HCT116 (cell line): ENCODE results near the gene PPP2CA. TPM values are rescaled to one million over a fixed set of nuclear protein-coding genes. Genes with fewer than 3 reads are reported as not detected.
A peak's percentile ranks its signal among the peaks of the same experiment; 100 is the strongest.

Experiments
- ATAC-seq: fragments of 200-7000 bp; cut with Tn5 transposase; 2 replicates; pipeline ENCODE4 v1.9.1; 2020; ENCODE audit warnings: mild to moderate bottlenecking, moderate library complexity
- BruUV-seq: library from RNA; stranded (reverse); fragments of 400-500 nt; replicated peaks from 2 replicates; lab custom pipeline; 2021; lab: Mats Ljungman, UMichigan
- CTCF ChIA-PET: fragments of 300-600 bp; sonication (Branson Sonifier 250); formaldehyde crosslinking; loops from one replicate; lab custom pipeline; 2021; ENCODE audit warnings: antibody characterized with exemption; lab: Charles Lee
- POLR2A ChIA-PET: fragments of 300-600, 350-600 bp; sonication (Branson Sonifier 250); formaldehyde crosslinking; loops from one replicate; lab custom pipeline; 2021; ENCODE audit warnings: antibody characterized with exemption; lab: Charles Lee
- RAD21 ChIA-PET, 2 experiments: fragments of 300-600 bp; sonication (Branson Sonifier 250); formaldehyde crosslinking; loops; one replicate each; lab custom pipeline; 2023; ENCODE audit warnings: low total read pairs in 2 of 2; ENCODE audit not compliant: uncharacterized antibody in 2 of 2, unreplicated experiment in 2 of 2, low non-redundant PET in 1 of 2; lab: Charles Lee
- DNase-seq: peaks from one replicate; pipeline ENCODE4 v3.0.0-alpha.2; 2010; ENCODE audit warnings: low read depth, low spot score
- H2AFZ ChIP-seq: fragments of 200-600 bp; shearing (Covaris generic), sonication (generic); 2 replicates; pipeline ENCODE4 v1.6.1; 2017; ENCODE audit warnings: low read depth, mixed run types, mixed read lengths, antibody characterized with exemption, low read length; ENCODE audit not compliant: poor library complexity, severe bottlenecking
- H3K27ac ChIP-seq: 2 replicates; pipeline ENCODE4 v1.5.1; 2012; ENCODE audit warnings: low read depth, low read length
- H3K27me3 ChIP-seq: fragments of 200-600 bp; sonication (generic); 2 replicates; pipeline ENCODE4 v1.6.1; 2016; ENCODE audit warnings: mixed run types, low read length, mixed read lengths; ENCODE audit not compliant: insufficient read depth
- H3K36me3 ChIP-seq, 2 experiments: fragments of 200-500 bp in 1 of 2; fragments of 200-600 bp in 1 of 2; sonication (Bioruptor generic) in 1 of 2; sonication (generic) in 1 of 2; 2 replicates each; pipeline versions ENCODE4 v1.5.1 to v1.6.1; 2014 to 2016; ENCODE audit warnings: low read length in 2 of 2, inconsistent platforms in 1 of 2, mixed read lengths in 1 of 2, mixed run types in 1 of 2; ENCODE audit not compliant: insufficient read depth in 2 of 2, control insufficient read depth in 1 of 2
- H3K4me1 ChIP-seq, 2 experiments: fragments of 200-600 bp in 1 of 2; sonication (generic) in 1 of 2; 2 replicates each; pipeline versions ENCODE4 v1.5.1 to v1.6.1; 2012 to 2017; ENCODE audit warnings: low read length in 2 of 2, inconsistent platforms in 1 of 2, mild to moderate bottlenecking in 1 of 2, mixed read lengths in 1 of 2, mixed run types in 1 of 2, moderate library complexity in 1 of 2; ENCODE audit not compliant: insufficient read depth in 2 of 2, control insufficient read depth in 1 of 2
- H3K4me2 ChIP-seq: fragments of 200-600 bp; sonication (generic); 2 replicates; pipeline ENCODE4 v1.6.1; 2017; ENCODE audit warnings: mixed run types, low read length, mixed read lengths
- H3K4me3 ChIP-seq, 2 experiments: fragments of 200-600 bp in 1 of 2; sonication (generic) in 1 of 2; replicated peaks in 1 of 2; 2 replicates each; pipeline ENCODE4 v1.5.1; 2011 to 2016; ENCODE audit warnings: low read length in 2 of 2, control low read depth in 1 of 2, low read depth in 1 of 2, mild to moderate bottlenecking in 1 of 2, mixed read lengths in 1 of 2, mixed run types in 1 of 2
- H3K79me2 ChIP-seq: fragments of 200-600 bp; sonication (generic); 2 replicates; pipeline ENCODE4 v1.6.1; 2017; ENCODE audit warnings: mild to moderate bottlenecking, mixed run types, low read length, moderate library complexity, mixed read lengths; ENCODE audit not compliant: insufficient read depth
- H3K9ac ChIP-seq: fragments of 200-600 bp; sonication (generic); 2 replicates; pipeline ENCODE4 v1.6.1; 2016; ENCODE audit warnings: low read length, mixed read lengths
- H3K9me2 ChIP-seq: fragments of 200-600 bp; sonication (generic), shearing (Covaris generic); 2 replicates; pipeline ENCODE4 v1.6.1; 2017; ENCODE audit warnings: mixed run types, mild to moderate bottlenecking, moderate library complexity; ENCODE audit not compliant: insufficient read depth
- H3K9me3 ChIP-seq, 2 experiments: fragments of 200-500 bp in 1 of 2; fragments of 200-600 bp in 1 of 2; sonication (Bioruptor generic) in 1 of 2; sonication (generic) in 1 of 2; 2 replicates each; pipeline ENCODE4 v1.6.1; 2014 to 2017; ENCODE audit warnings: low read length in 2 of 2, mixed read lengths in 2 of 2, inconsistent platforms in 1 of 2, low read depth in 1 of 2, mild to moderate bottlenecking in 1 of 2, mixed run types in 1 of 2, moderate library complexity in 1 of 2; ENCODE audit not compliant: control insufficient read depth in 1 of 2, insufficient read depth in 1 of 2
- H4K20me1 ChIP-seq: fragments of 200-600 bp; sonication (generic), shearing (Covaris generic); 2 replicates; pipeline ENCODE4 v1.6.1; 2017; ENCODE audit warnings: mixed run types, mild to moderate bottlenecking, moderate library complexity; ENCODE audit not compliant: insufficient read depth
- CEBPB ChIP-seq: IDR thresholded peaks from 2 replicates; pipeline ENCODE4 v1.6.1; 2012; ENCODE audit warnings: low read depth
- EGR1 ChIP-seq: IDR thresholded peaks from 2 replicates; pipeline ENCODE4 v1.6.1; 2012; ENCODE audit warnings: low read depth
- ELF1 ChIP-seq: IDR thresholded peaks from 2 replicates; pipeline ENCODE4 v1.6.1; 2012; ENCODE audit warnings: low read depth, borderline replicate concordance
- EZH2phosphoT487 ChIP-seq: fragments of 200-600 bp; IDR thresholded peaks from 2 replicates; pipeline ENCODE4 v1.6.1; 2018; ENCODE audit warnings: antibody characterized with exemption, borderline replicate concordance
- FOSL1 ChIP-seq: IDR thresholded peaks from 2 replicates; pipeline ENCODE4 v1.6.1; 2012; ENCODE audit warnings: low read depth
- JUND ChIP-seq: IDR thresholded peaks from 2 replicates; pipeline ENCODE4 v1.6.1; 2012
- MAX ChIP-seq: IDR thresholded peaks from 2 replicates; pipeline ENCODE4 v1.6.1; 2012
- POLR2A ChIP-seq: IDR thresholded peaks from 2 replicates; pipeline ENCODE4 v1.7.0; 2011; ENCODE audit warnings: borderline replicate concordance; ENCODE audit not compliant: insufficient read depth, insufficient read length; ENCODE audit errors: extremely low read depth
- POLR2AphosphoS5 ChIP-seq: IDR thresholded peaks from 2 replicates; pipeline ENCODE4 v1.6.1; 2011; ENCODE audit warnings: mild to moderate bottlenecking, low read depth, low read length, moderate library complexity
- RAD21 ChIP-seq: IDR thresholded peaks from 2 replicates; pipeline ENCODE4 v1.6.1; 2012; ENCODE audit warnings: low read depth, mild to moderate bottlenecking
- REST ChIP-seq: IDR thresholded peaks from 2 replicates; pipeline ENCODE4 v1.6.1; 2012; ENCODE audit warnings: low read depth
- SIN3A ChIP-seq: IDR thresholded peaks from 2 replicates; pipeline ENCODE4 v1.6.1; 2012; ENCODE audit warnings: low read depth
- SP1 ChIP-seq: IDR thresholded peaks from 2 replicates; pipeline ENCODE4 v1.6.1; 2012; ENCODE audit warnings: low read depth
- SRF ChIP-seq: IDR thresholded peaks from 2 replicates; pipeline ENCODE4 v1.6.1; 2012; ENCODE audit warnings: low read depth
- TCF7L2 ChIP-seq: IDR thresholded peaks from 2 replicates; pipeline ENCODE4 v1.7.0; 2011; ENCODE audit warnings: borderline replicate concordance, inconsistent platforms; ENCODE audit not compliant: insufficient read depth, insufficient read length; ENCODE audit errors: extremely low read depth
- YY1 ChIP-seq: IDR thresholded peaks from 2 replicates; pipeline ENCODE4 v1.6.1; 2011; ENCODE audit warnings: low read length, low read depth, moderate library complexity, mild to moderate bottlenecking; ENCODE audit not compliant: insufficient replicate concordance; ENCODE audit errors: extremely low read depth
- ZBTB33 ChIP-seq: IDR thresholded peaks from 2 replicates; pipeline ENCODE4 v1.6.1; 2011; ENCODE audit warnings: mild to moderate bottlenecking, low read length, moderate library complexity; ENCODE audit not compliant: insufficient replicate concordance; ENCODE audit errors: extremely low read depth
- ZFX ChIP-seq: fragments of 450-650 bp; IDR thresholded peaks from 2 replicates; pipeline ENCODE4 v1.6.1; 2017
- ZNF274 ChIP-seq: fragments of 200-500 bp; sonication (Bioruptor generic); IDR thresholded peaks from 2 replicates; pipeline ENCODE4 v1.6.1; 2014; ENCODE audit warnings: mild to moderate bottlenecking, low read depth, low read length, inconsistent platforms
- intact Hi-C: fragments of 100-400 bp; cut with micrococcal nuclease; formaldehyde crosslinking; loops from 2 replicates; pipeline ENCODE4 v1.10.0; 2022
- total RNA-seq: library from RNA; stranded (reverse); gene quantifications from one replicate; pipeline ENCODE4 v1.2.1, GENCODE V29; 2021; ENCODE audit not compliant: unreplicated experiment
- TF ChIP-seq, protein P1 (sequence below), 3 experiments: fragments of 200-600 bp in 1 of 3; sonication (generic) in 1 of 3; IDR thresholded peaks in 2 of 3; conservative IDR thresholded peaks in 1 of 3; 2 replicates each; pipeline ENCODE4 v1.5.1; 2012 to 2017; ENCODE audit warnings: low read depth in 2 of 3, low read length in 2 of 3, antibody characterized with exemption in 1 of 3, borderline replicate concordance in 1 of 3, control low read depth in 1 of 3, mild to moderate bottlenecking in 1 of 3, mixed read lengths in 1 of 3, mixed run types in 1 of 3, moderate library complexity in 1 of 3; ENCODE audit not compliant: insufficient read depth in 1 of 3

PPP2CA gene
- total RNA-seq, 1 experiment from 2014 or later = 167 TPM

GRCh38 chr5:134245692-134246091 is 19.8 kb upstream of the PPP2CA start:
- H3K79me2 ChIP-seq = no peaks in the 10 kb centered on the region
- intact Hi-C loops = no loop called here
- H3K9ac ChIP-seq = peak overlapping the region; percentile 49; the same call in 1 of the 2 replicates
- H3K9me2 ChIP-seq = no peaks in the 10 kb centered on the region
- TF ChIP-seq REST (no peak), ZBTB33 (no peak), POLR2AphosphoS5 (no peak), EGR1 (no peak), EZH2phosphoT487 (no peak), ELF1 (no peak), RAD21 (no peak), ZFX (no peak), SRF (no peak), FOSL1 (no peak), ZNF274 (no peak), SIN3A (no peak), MAX (no peak), POLR2A (no peak), TCF7L2 (no peak), CEBPB (no peak), JUND (no peak), YY1 (no peak), SP1 (no peak)
- TF ChIP-seq, protein P1, sequence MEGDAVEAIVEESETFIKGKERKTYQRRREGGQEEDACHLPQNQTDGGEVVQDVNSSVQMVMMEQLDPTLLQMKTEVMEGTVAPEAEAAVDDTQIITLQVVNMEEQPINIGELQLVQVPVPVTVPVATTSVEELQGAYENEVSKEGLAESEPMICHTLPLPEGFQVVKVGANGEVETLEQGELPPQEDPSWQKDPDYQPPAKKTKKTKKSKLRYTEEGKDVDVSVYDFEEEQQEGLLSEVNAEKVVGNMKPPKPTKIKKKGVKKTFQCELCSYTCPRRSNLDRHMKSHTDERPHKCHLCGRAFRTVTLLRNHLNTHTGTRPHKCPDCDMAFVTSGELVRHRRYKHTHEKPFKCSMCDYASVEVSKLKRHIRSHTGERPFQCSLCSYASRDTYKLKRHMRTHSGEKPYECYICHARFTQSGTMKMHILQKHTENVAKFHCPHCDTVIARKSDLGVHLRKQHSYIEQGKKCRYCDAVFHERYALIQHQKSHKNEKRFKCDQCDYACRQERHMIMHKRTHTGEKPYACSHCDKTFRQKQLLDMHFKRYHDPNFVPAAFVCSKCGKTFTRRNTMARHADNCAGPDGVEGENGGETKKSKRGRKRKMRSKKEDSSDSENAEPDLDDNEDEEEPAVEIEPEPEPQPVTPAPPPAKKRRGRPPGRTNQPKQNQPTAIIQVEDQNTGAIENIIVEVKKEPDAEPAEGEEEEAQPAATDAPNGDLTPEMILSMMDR (IDR thresholded peaks at IDR 0.05 in 2 of 3, conservative IDR thresholded peaks at IDR 0.05 in 1 of 3; ENCODE audit: borderline replicate concordance in 1 of 3, insufficient read depth in 1 of 3, low read depth in 2 of 3, low read length in 2 of 3) = no peak
- BruUV-seq = no TSS peak
- H3K9me3 ChIP-seq = no peaks in the 10 kb centered on the region
- peak overlapping the region; percentile 98 for H2AFZ ChIP-seq
- H3K4me1 ChIP-seq = peaks cover 23 to 44% of the 10 kb centered on the region in 2 experiments
- H3K36me3 ChIP-seq = no peaks in the 10 kb centered on the region
- ChIA-PET RAD21 (no interaction called here), POLR2A (interaction anchor here (0.9 to 1.4 kb wide), 3 partner anchors 10 to 20 kb away, joined by 3 to 7 read pairs (median 3); partner anchors contain the start of gene PPP2CA), CTCF (interaction anchor here (1.5 to 1.6 kb wide), 2 partner anchors 44 to 341 kb away, joined by 4 to 6 read pairs; no protein-coding TSS in a partner anchor)
- peak overlapping the region; percentile 91 for H3K4me2 ChIP-seq
- no peak for DNase-seq
- no peaks in the 10 kb centered on the region for H4K20me1 ChIP-seq
- no peaks in the 10 kb centered on the region for H3K27me3 ChIP-seq
- peak overlapping the region in 1 of 2 experiments; percentile 55; a peak in 2 of 4 replicates for H3K4me3 ChIP-seq
- H3K27ac ChIP-seq = peak overlapping the region; percentile 37; the same call in 1 of the 2 replicates
- peak; percentile 3; the same call in 1 of the 2 replicates for ATAC-seq
